HG02571 (cell line): ENCODE measurements around the gene SPSB4.
A peak's percentile ranks its signal among the peaks of the same experiment; 100 is the strongest.
"Not testable (repeated sequence)": the region's sequence is repeated elsewhere in the genome, so short reads cannot be mapped to it uniquely, and the experiment has no call there.

Experiments
- ATAC-seq: cut with Tn5 transposase; IDR thresholded peaks from one replicate; pipeline ENCODE4 v1.9.1; 2021; ENCODE audit warnings: mild to moderate bottlenecking, moderate library complexity; ENCODE audit not compliant: unreplicated experiment

Gene SPSB4

GRCh38 chr3:141050576-141051442 is at the start of gene SPSB4:
Gene SPSB4 (plus strand): TSS chr3:141051347. CDS start chr3:141066105, 14,758 bp downstream.
- no peak for ATAC-seq

GRCh38 chr3:141006344-141006743 is 44.8 kb upstream of the SPSB4 start:
- ATAC-seq = no peak

DNA sequence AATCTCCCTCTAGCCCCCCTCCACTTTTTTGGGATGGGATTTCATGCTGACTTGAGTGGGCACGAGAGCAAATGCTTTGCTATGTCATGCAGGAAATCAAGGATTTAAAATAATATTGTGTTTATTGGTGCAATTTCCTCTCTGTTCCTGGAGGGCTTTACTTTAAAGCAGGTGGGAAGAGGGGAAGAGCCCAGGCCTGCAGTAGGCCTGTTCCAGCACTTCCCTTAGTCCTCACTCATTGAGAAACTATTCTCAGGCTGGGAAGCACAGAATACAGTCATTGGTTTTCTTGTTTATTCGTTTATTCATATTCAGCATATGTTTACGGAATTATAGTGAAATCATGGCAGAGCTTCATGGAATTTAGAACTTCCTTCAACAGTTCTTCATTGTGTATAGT is 41.7 kb upstream of the SPSB4 start:
- ATAC-seq = no peak

GRCh38 chr3:141011232-141011996 is 39.7 kb upstream of the SPSB4 start:
- ATAC-seq = peak; percentile 97

DNA sequence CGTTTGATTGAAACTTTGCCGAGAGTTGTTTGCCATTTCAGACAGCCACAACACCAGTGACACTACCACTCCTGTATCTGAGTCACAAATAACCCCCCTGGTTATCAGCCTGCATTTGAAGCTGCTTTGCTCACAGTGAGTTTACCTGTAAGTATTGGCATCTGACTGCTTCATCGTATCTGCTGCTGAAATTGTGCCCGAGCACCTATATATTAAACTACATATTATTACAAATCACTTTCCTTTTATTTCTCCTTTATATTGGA is 39.2 kb upstream of the SPSB4 start:
- peak; percentile 22 for ATAC-seq

GRCh38 chr3:141012571-141012970 is 38.6 kb upstream of the SPSB4 start:
- ATAC-seq = no peak

- no peak for ATAC-seq
These were observed 35.7 kb upstream of the SPSB4 start for GRCh38 chr3:141015481-141015880.

GRCh38 chr3:141017366-141018322 is 33.5 kb upstream of the SPSB4 start:
- not testable (repeated sequence) for ATAC-seq

GRCh38 chr3:141019244-141019643 is 31.9 kb upstream of the SPSB4 start:
- no peak for ATAC-seq

GRCh38 chr3:141020143-141020830 is 30.9 kb upstream of the SPSB4 start:
- ATAC-seq = no peak

- no peak for ATAC-seq
These were observed 29.9 kb upstream of the SPSB4 start for GRCh38 chr3:141021261-141021660.

DNA sequence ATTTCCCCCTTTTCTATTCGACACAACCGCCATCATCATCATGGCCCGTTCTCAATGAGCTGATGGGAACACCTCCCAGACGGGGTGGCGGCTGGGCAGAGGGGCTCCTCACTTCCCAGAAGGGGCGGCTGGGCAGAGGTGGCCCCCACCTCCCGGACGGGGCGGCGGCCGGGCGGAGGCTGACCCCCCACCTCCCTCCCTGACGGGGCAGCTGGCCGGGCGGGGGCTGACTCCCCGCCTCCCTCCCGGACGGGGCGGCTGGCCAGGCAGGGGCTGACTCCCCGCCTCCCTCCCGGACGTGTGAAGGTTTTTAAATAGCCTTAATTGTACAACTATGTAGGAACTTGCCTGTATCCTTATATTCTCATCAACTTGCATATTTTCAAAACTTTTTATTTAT is 20.9 kb upstream of the SPSB4 start:
- ATAC-seq = no peak

GRCh38 chr3:141039589-141039988 is 11.6 kb upstream of the SPSB4 start:
- ATAC-seq = no peak

DNA sequence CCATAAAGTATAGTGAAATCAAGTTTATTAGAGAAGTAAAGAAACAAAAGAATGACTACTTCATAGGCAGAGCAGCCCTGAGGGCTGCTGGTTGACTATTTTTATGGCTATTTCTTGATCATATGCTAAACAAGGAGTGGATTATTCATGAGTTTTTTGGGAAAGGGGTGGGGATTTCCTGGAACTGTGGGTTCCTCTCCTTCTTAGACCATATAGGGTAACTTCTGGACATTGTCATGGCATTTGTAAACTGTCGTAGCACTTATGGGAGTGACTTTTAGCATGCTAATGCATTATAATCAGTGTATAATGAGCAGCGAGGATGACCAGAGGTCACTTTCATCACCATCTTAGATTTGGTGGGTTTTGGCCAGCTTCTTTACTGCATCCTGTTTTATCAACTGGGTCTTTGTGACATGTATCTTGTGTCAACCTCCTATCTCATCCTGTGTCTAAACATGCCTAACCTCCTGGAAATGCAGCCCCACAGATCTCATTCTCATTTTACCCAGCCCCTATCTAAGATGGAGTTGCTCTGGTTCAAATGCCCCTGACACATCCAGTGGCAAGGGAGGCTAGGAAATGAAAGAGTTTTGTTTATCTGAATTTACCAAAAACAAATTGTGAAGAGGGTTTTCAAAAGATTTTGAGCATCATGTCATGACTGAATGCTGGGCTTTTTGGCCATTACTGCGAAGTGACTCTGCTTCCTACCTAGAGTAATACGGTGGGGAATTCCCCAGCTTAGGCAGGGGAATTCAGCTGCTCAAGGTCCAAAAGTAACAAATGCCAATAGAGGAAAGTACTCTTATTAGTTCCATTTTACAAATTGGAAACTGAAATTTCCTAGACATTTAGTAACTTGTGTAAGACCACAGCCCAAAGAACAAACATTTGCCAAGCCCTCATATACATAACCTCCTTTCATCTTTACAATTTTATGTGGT is 6.2 kb upstream of the SPSB4 start:
- no peak for ATAC-seq

- no peak for ATAC-seq
These were observed 5.3 kb upstream of the SPSB4 start for GRCh38 chr3:141045849-141046248.

GRCh38 chr3:141047168-141047567 is 4.0 kb upstream of the SPSB4 start:
- no peak for ATAC-seq

GRCh38 chr3:141049681-141050080 is 1.5 kb upstream of the SPSB4 start:
- ATAC-seq = no peak

- no peak for ATAC-seq
These were observed 475 bp downstream of the SPSB4 start for GRCh38 chr3:141051443-141052200.
